Thyroid gland (tissue), 4 donors: ENCODE results near the gene ODC1. TPM values are rescaled to one million over a fixed set of nuclear protein-coding genes. Genes with fewer than 3 reads are reported as not detected.
A peak's percentile ranks its signal among the peaks of the same experiment; 100 is the strongest.

ENCODE experiments used
- DNase-seq, 2 donors: peaks; one replicate each; pipeline ENCODE4 v3.0.0-alpha.2; 2019
- H3K27ac ChIP-seq, 3 donors: fragments of 200-600 bp; sonication (generic); 1 replicate in 2 of 3; 2 replicates in 1 of 3; pipeline ENCODE4 v1.5.1; 2016 to 2019; ENCODE audit warnings: mild to moderate bottlenecking in 1 of 3, moderate library complexity in 1 of 3
- H3K27me3 ChIP-seq: fragments of 200-600 bp; sonication (generic); one replicate; pipeline ENCODE4 v1.5.1; 2019
- H3K36me3 ChIP-seq, 2 donors: fragments of 200-600 bp; sonication (generic); one replicate each; pipeline ENCODE4 v1.5.1; 2016 to 2019
- H3K4me1 ChIP-seq, 2 donors: fragments of 200-600 bp; sonication (generic); one replicate each; pipeline ENCODE4 v1.5.1; 2017 to 2019
- H3K4me3 ChIP-seq, 3 donors: fragments of 200-600 bp; sonication (generic); replicated peaks in 1 of 3; 1 replicate in 2 of 3; 2 replicates in 1 of 3; pipeline ENCODE4 v1.5.1; 2016; ENCODE audit warnings: mild to moderate bottlenecking in 1 of 3
- H3K9me3 ChIP-seq: fragments of 200-600 bp; sonication (generic); one replicate; pipeline ENCODE4 v1.5.1; 2017
- CTCF ChIP-seq, 6 experiments: fragments of 200-600 bp in 3 of 6; fragments of 450-650 bp in 3 of 6; sonication (generic) in 3 of 6; IDR thresholded peaks; one replicate each; pipeline ENCODE4 v1.5.1; 2016 to 2019; ENCODE audit warnings: antibody characterized with exemption in 6 of 6, mild to moderate bottlenecking in 2 of 6, inconsistent platforms in 1 of 6, moderate library complexity in 1 of 6
- POLR2A ChIP-seq, 2 donors: fragments of 450-650 bp; IDR thresholded peaks; one replicate each; pipeline ENCODE4 v1.6.1; 2017; ENCODE audit warnings: antibody characterized with exemption in 2 of 2, mild to moderate bottlenecking in 2 of 2, moderate library complexity in 1 of 2
- WGBS, 2 donors: methylation state at CpG; one replicate each; pipeline ENCODE4 v1.1.5; 2017; 5-methylcytosine and 5-hydroxymethylcytosine counted together
- intact Hi-C: fragments of 100-400 bp; cut with DNase I; formaldehyde crosslinking; loops from one replicate; pipeline ENCODE4 v1.15.1; 2023
- total RNA-seq, 4 donors: library from RNA; depleted of rRNA; stranded (reverse); fragments of >200 nt; gene quantifications; one replicate each; pipeline ENCODE4 v1.2.3, GENCODE V29; 2016

The ODC1 gene
- total RNA-seq, 4 donors from 2014 or later: 72.0 to 126 (median 84.9) TPM

DNA sequence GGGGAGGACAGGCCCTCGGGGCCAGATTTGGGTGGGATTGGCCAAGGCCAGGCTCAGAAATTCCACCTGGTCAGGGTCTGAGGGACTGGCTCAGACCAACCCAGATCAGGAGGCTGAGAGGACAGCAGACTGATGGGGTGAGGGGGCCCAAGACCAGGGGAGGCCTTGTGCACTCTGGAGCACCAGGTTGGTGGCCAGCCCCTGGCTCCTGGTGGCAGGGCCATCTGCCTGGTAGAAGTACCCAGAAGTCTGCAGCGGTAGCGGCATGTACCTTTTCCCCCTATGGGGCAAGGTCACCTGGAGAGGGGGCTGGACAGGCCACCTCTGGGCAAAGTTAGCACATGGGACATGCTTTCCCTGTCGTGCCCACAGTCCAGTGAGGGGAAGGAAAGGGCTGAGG, 21.2 kb upstream of the ODC1 start:
- no peak for TF ChIP-seq POLR2A (IDR thresholded peaks at IDR 0.05)
- TF ChIP-seq CTCF (IDR thresholded peaks at IDR 0.05): no peak
- DNase-seq: no peak
- WGBS, 2 donors: 86 to 92% methylated on average over 2 to 4 of the region's 4 CpGs
- Histone ChIP-seq H3K9me3 (no peaks in the 10 kb centered on the region), H3K27ac (no peak overlapping the region), H3K27me3 (no peaks in the 10 kb centered on the region), H3K4me3 (no peak overlapping the region), H3K4me1 (no peaks in the 10 kb centered on the region), H3K36me3 (no peaks in the 10 kb centered on the region)
- intact Hi-C loops: no loop called here

DNA sequence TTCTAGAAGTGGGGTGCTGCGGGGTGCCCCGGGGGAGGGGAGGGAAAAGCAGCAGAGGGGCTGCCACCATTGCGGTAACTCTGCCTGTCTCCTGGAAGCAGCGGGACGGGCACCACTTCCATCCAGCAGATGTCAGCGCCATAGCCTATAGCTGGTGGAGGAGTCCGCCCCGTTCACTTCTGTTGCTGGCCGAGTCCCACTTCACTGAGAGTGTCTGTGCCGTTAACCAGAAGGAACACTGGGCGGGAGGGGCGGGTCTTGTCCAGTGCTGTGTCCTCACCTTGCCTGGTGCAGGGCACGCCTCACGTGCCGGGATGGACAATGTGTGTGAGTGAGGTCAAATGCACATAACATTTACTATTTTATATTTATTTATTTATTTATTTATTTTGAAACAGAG, 19.3 kb upstream of the ODC1 start:
- DNase-seq: no peak
- Histone ChIP-seq H3K4me1 (no peaks in the 10 kb centered on the region), H3K36me3 (no peaks in the 10 kb centered on the region), H3K4me3 (no peak overlapping the region), H3K27me3 (no peaks in the 10 kb centered on the region), H3K27ac (no peak overlapping the region), H3K9me3 (no peaks in the 10 kb centered on the region)
- intact Hi-C loops: no loop called here
- TF ChIP-seq CTCF (IDR thresholded peaks at IDR 0.05): no peak
- no peak for TF ChIP-seq POLR2A (IDR thresholded peaks at IDR 0.05)
- WGBS, 2 donors: 67 to 70% methylated on average over 7 to 15 of the region's 15 CpGs

DNA sequence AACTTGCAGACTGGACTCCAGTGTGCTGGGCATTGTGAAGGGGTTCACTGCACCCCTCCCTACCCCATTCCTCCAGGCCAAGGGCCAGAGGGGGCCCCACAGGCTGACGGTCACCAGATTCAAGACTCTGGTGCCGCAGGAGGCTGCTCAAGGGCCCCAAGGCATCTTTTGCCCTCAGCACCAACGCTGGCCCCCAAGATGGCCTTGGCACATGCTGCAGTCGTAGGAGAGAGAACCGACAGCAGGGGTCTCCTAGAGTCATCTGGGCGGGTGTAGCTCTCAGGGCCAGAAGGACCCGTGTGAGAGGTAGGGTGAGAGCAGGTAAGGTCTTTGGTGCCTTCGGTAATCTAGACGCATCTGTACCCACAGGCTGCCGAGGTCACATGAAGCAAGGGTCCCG, 18.7 kb upstream of the ODC1 start:
- Histone ChIP-seq H3K9me3 (no peaks in the 10 kb centered on the region), H3K4me3 (no peak overlapping the region), H3K4me1 (no peaks in the 10 kb centered on the region), H3K27me3 (no peaks in the 10 kb centered on the region), H3K27ac (no peak overlapping the region), H3K36me3 (no peaks in the 10 kb centered on the region)
- no peak for DNase-seq
- 86 to 88% methylated on average over 8 to 11 of the region's 11 CpGs for WGBS, 2 donors
- intact Hi-C loops: no loop called here
- TF ChIP-seq POLR2A (IDR thresholded peaks at IDR 0.05) (no peak), CTCF (IDR thresholded peaks at IDR 0.05) (no peak)

DNA sequence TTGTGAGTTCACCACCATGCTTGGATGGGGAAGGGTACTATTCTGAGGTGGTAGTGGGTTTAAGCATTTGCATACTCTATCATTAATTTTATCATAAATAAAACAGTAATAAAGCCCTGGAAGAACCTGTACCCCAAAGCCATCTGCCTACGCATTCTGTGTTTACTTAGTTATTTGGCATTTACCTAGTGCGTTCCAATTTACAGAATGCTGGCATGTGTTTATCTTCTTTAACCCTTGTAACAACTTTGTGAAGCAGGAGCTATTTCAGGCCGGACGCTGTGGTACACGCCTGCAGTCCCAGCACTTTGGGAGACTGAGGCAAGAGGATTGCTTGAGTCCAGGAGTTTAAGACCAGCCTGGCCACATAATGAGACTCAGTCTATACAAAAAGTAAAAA, 17.8 kb upstream of the ODC1 start:
- H3K4me1 ChIP-seq: no peaks in the 10 kb centered on the region
- H3K36me3 ChIP-seq: no peaks in the 10 kb centered on the region
- no peak overlapping the region for H3K27ac ChIP-seq
- no peaks in the 10 kb centered on the region for H3K27me3 ChIP-seq
- 94% methylated on average over 5 of the region's 5 CpGs for WGBS, 2 donors
- no peak for DNase-seq
- no peak overlapping the region for H3K4me3 ChIP-seq
- H3K9me3 ChIP-seq: no peaks in the 10 kb centered on the region
- TF ChIP-seq POLR2A (IDR thresholded peaks at IDR 0.05): no peak
- TF ChIP-seq CTCF (IDR thresholded peaks at IDR 0.05): no peak
- intact Hi-C loops: no loop called here

DNA sequence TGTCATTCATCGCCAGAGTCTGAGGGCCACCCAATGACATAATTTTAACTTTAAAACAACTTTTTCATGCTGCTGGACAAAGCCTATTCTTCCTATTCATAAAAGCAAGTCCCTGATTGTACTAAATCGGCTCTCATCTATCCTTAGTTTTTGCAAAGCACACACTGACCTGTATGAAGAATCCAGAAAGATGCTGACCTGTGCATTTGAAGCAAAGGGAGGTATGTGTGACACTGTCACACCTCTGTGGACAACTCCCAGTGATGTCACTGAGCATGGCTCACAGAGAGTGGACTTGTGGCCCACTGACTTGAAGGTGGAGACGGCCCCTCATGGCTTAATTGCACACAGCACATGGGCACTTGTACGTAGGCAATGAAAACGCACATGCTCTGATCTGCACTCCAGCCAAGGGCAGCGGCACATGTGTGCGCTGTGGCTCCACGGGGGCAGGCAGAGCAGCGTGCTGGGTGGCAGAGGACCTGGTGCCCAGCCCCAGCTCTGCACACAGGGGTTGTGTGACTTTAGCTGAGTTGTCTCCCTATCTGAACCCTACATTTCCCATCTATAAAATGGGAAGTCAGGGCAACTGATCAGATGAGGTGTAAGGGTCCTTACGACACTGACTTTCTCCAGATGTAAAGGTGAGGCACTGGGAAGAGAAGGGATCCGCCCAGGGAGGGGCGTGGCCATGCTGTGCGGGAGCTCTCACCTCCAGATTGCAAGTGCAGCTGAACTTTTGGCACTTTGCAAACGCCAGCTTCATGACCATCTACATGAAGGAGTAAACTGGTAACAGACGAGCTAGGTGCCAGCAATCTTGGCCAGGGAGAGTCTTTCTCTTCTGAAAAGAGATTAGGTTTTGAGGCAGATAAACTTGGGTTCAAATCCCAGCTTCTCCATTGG, 14.3 kb upstream of the ODC1 start:
- intact Hi-C loops: no loop called here
- TF ChIP-seq CTCF (IDR thresholded peaks at IDR 0.05) (no peak), POLR2A (IDR thresholded peaks at IDR 0.05) (no peak)
- WGBS, 2 donors: 42 to 59% methylated on average over 8 to 15 of the region's 15 CpGs
- H3K36me3 ChIP-seq: no peaks in the 10 kb centered on the region
- peak in 1 of 2 donors; percentile 17 for DNase-seq
- H3K9me3 ChIP-seq: no peaks in the 10 kb centered on the region
- peaks cover 3 to 9% of the 10 kb centered on the region in 2 donors for H3K4me1 ChIP-seq
- H3K27me3 ChIP-seq: no peaks in the 10 kb centered on the region
- H3K27ac ChIP-seq: no peak overlapping the region
- H3K4me3 ChIP-seq: no peak overlapping the region
